CD14-positive monocyte (primary cell): ENCODE measurements around the gene DHPS. TPM values are rescaled to one million over a fixed set of nuclear protein-coding genes. Genes with fewer than 3 reads are reported as not detected.

ENCODE experiments used
- DNase-seq, 3 donors: peaks; one replicate each; pipeline ENCODE4 v3.0.0-alpha.2; 2011 to 2022
- H2AFZ ChIP-seq: 2 replicates; pipeline ENCODE4 v1.6.0; 2012; ENCODE audit warnings: mild to moderate bottlenecking, low read depth, low read length, inconsistent platforms; ENCODE audit not compliant: insufficient read depth, poor library complexity, severe bottlenecking
- H3K27ac ChIP-seq, 2 donors: 1 replicate in 1 of 2; 2 replicates in 1 of 2; pipeline ENCODE4 v1.5.1; 2012 to 2013; ENCODE audit warnings: low read length in 2 of 2, control low read depth in 1 of 2, inconsistent platforms in 1 of 2, low read depth in 1 of 2, mild to moderate bottlenecking in 1 of 2
- H3K27me3 ChIP-seq, 2 donors: one replicate each; pipeline versions ENCODE4 v1.6.0 to v1.6.1; 2011 to 2013; ENCODE audit warnings: low read length in 2 of 2; ENCODE audit not compliant: control insufficient read depth in 2 of 2, insufficient read depth in 2 of 2
- H3K36me3 ChIP-seq, 2 donors: replicated peaks in 1 of 2; 1 replicate in 1 of 2; 2 replicates in 1 of 2; pipeline versions ENCODE4 v1.5.1 to v1.6.1; 2012 to 2013; ENCODE audit warnings: low read length in 2 of 2, control low read depth in 1 of 2, inconsistent platforms in 1 of 2, mild to moderate bottlenecking in 1 of 2; ENCODE audit not compliant: insufficient read depth in 2 of 2, control insufficient read depth in 1 of 2
- H3K4me1 ChIP-seq, 2 donors: 1 replicate in 1 of 2; 2 replicates in 1 of 2; pipeline versions ENCODE4 v1.5.1 to v1.6.1; 2012 to 2013; ENCODE audit warnings: low read length in 2 of 2, control low read depth in 1 of 2, inconsistent platforms in 1 of 2, mild to moderate bottlenecking in 1 of 2, moderate library complexity in 1 of 2; ENCODE audit not compliant: insufficient read depth in 2 of 2, control insufficient read depth in 1 of 2
- H3K4me2 ChIP-seq: replicated peaks from 2 replicates; pipeline ENCODE3; 2012; ENCODE audit warnings: low read length, moderate library complexity, mild to moderate bottlenecking; ENCODE audit not compliant: poor library complexity, severe bottlenecking; ENCODE audit errors: extremely low read depth
- H3K4me3 ChIP-seq, 3 experiments: fragments of 200-600 bp in 1 of 3; sonication (generic) in 1 of 3; replicated peaks in 1 of 3; 1 replicate in 2 of 3; 2 replicates in 1 of 3; pipeline ENCODE4 v1.5.1; 2011 to 2013; ENCODE audit warnings: low read length in 3 of 3, mild to moderate bottlenecking in 3 of 3, control low read depth in 2 of 3, low read depth in 2 of 3, inconsistent platforms in 1 of 3, moderate library complexity in 1 of 3
- H3K79me2 ChIP-seq: 2 replicates; pipeline ENCODE4 v1.6.0; 2012; ENCODE audit warnings: mild to moderate bottlenecking, control low read depth, inconsistent platforms, low read length, moderate library complexity; ENCODE audit not compliant: insufficient read depth
- H3K9ac ChIP-seq: 2 replicates; pipeline ENCODE4 v1.6.0; 2017; ENCODE audit warnings: low read length, mild to moderate bottlenecking; ENCODE audit not compliant: insufficient read depth, poor library complexity, severe bottlenecking
- H3K9me3 ChIP-seq, 2 donors: replicated peaks in 1 of 2; 1 replicate in 1 of 2; 2 replicates in 1 of 2; pipeline versions ENCODE4 v1.5.1 to v1.6.1; 2012 to 2013; ENCODE audit warnings: low read length in 2 of 2, control low read depth in 1 of 2; ENCODE audit not compliant: control insufficient read depth in 1 of 2, insufficient read depth in 1 of 2
- H4K20me1 ChIP-seq: 2 replicates; pipeline ENCODE4 v1.6.0; 2012; ENCODE audit warnings: mild to moderate bottlenecking, low read length, control low read depth, moderate library complexity; ENCODE audit not compliant: insufficient read depth
- H3K27ac Mint-ChIP-seq, 7 donors: one replicate each; pipeline ENCODE4 v1.8.0; 2020; ENCODE audit warnings: mild to moderate bottlenecking in 7 of 7, mixed read lengths in 7 of 7, moderate library complexity in 6 of 7, inconsistent platforms in 2 of 7
- H3K27me3 Mint-ChIP-seq, 3 donors: one replicate each; pipeline ENCODE4 v1.8.0; 2021 to 2022; ENCODE audit warnings: low read depth in 3 of 3, mild to moderate bottlenecking in 3 of 3, mixed read lengths in 3 of 3, moderate library complexity in 3 of 3, inconsistent platforms in 1 of 3
- H3K36me3 Mint-ChIP-seq, 2 donors: one replicate each; pipeline ENCODE4 v1.8.0; 2020; ENCODE audit warnings: mixed read lengths in 2 of 2, inconsistent platforms in 1 of 2, mild to moderate bottlenecking in 1 of 2
- H3K4me1 Mint-ChIP-seq: one replicate; pipeline ENCODE4 v1.8.0; 2020; ENCODE audit warnings: mild to moderate bottlenecking, mixed read lengths
- H3K4me3 Mint-ChIP-seq, 2 donors: one replicate each; pipeline ENCODE4 v1.8.0; 2020; ENCODE audit warnings: mild to moderate bottlenecking in 2 of 2, mixed read lengths in 2 of 2, moderate library complexity in 1 of 2
- H3K9me3 Mint-ChIP-seq, 7 donors: one replicate each; pipeline ENCODE4 v1.8.0; 2020 to 2022; ENCODE audit warnings: mixed read lengths in 7 of 7, mild to moderate bottlenecking in 6 of 7, moderate library complexity in 6 of 7, inconsistent platforms in 2 of 7
- CTCF ChIP-seq: fragments of 200-600 bp; IDR thresholded peaks from one replicate; pipeline ENCODE4 v1.8.0; 2022; ENCODE audit warnings: antibody characterized with exemption, mild to moderate bottlenecking
- WGBS: methylation state at CpG from one replicate; pipeline ENCODE4 v1.1.5; 2013; ENCODE audit warnings: missing lambda C conversion rate; ENCODE audit not compliant: insufficient coverage; 5-methylcytosine and 5-hydroxymethylcytosine counted together
- intact Hi-C, 2 donors: fragments of 100-400 bp; cut with micrococcal nuclease; formaldehyde crosslinking; loops; one replicate each; pipeline versions ENCODE4 v1.15.0 to v1.15.1; 2023
- polyA plus RNA-seq, 3 donors: library from polyadenylated mRNA; depleted of rRNA in 1 of 3; unstranded in 2 of 3; stranded (reverse) in 1 of 3; fragments of 300-500 nt in 2 of 3; fragments of >200 nt in 1 of 3; fragmentation: Illumina TruSeq in 2 of 3; gene quantifications; 1 replicate in 2 of 3; 2 replicates in 1 of 3; pipeline ENCODE4 v1.2.3, GENCODE V29; 2012 to 2021

DHPS gene
- polyA plus RNA-seq, 3 donors, result 51.0 to 130 (median 53.4) TPM

GRCh38 chr19:12652219-12652618 is 29.5 kb downstream of the DHPS start:
- Histone ChIP-seq H3K79me2 (no peaks in the 10 kb centered on the region), H3K9ac (no peak overlapping the region), H2AFZ (no peak overlapping the region), H4K20me1 (peaks cover 86% of the 10 kb centered on the region), H3K36me3 (peaks cover 63 to 72% of the 10 kb centered on the region in 2 donors), H3K4me2 (no peak overlapping the region), H3K4me1 (peaks cover 12 to 19% of the 10 kb centered on the region in 2 donors), H3K27me3 (no peaks in the 10 kb centered on the region), H3K27ac (no peak overlapping the region), H3K4me3 (no peak overlapping the region), H3K9me3 (no peaks in the 10 kb centered on the region)
- Mint-ChIP-seq H3K27ac (no peak overlapping the region), H3K36me3 (peaks cover 59 to 87% of the 10 kb centered on the region in 2 donors), H3K4me3 (no peak overlapping the region), H3K27me3 (peaks cover 0 to 4% (median 0%) of the 10 kb centered on the region in 3 donors), H3K9me3 (peaks cover 0 to 3% (median 0%) of the 10 kb centered on the region in 7 donors), H3K4me1 (peaks cover 17% of the 10 kb centered on the region)
- DNase-seq, result no peak
- 83% methylated on average over 1 of the region's 6 CpGs for WGBS
- intact Hi-C loops, result no loop called here
- TF ChIP-seq CTCF, result no peak

- H3K27ac Mint-ChIP-seq, result peak overlapping the region in 1 of 7 donors; percentile 4
Measured at GRCh38 chr19:12649941-12650340, 31.7 kb downstream of the DHPS start.

More at GRCh38 chr19:12649941-12650340, 31.7 kb downstream of the DHPS start:
- Mint-ChIP-seq H3K27me3 (peaks cover 0 to 4% (median 0%) of the 10 kb centered on the region in 3 donors), H3K9me3 (peaks cover 0 to 3% (median 0%) of the 10 kb centered on the region in 7 donors), H3K4me1 (peaks cover 27% of the 10 kb centered on the region), H3K36me3 (peaks cover 47 to 85% of the 10 kb centered on the region in 2 donors), H3K4me3 (no peak overlapping the region)
- H3K4me3 ChIP-seq, result no peak overlapping the region
- WGBS, result 96% methylated on average over 8 of the region's 10 CpGs
- no peaks in the 10 kb centered on the region for H3K9me3 ChIP-seq
- no peak overlapping the region for H2AFZ ChIP-seq
- no peak overlapping the region for H3K4me2 ChIP-seq
- H4K20me1 ChIP-seq, result peaks cover 76% of the 10 kb centered on the region
- no peak overlapping the region for H3K27ac ChIP-seq
- no peak for DNase-seq
- no peak overlapping the region for H3K9ac ChIP-seq
- no peaks in the 10 kb centered on the region for H3K27me3 ChIP-seq
- H3K4me1 ChIP-seq, result peaks cover 12 to 29% of the 10 kb centered on the region in 2 donors
- peaks cover 57 to 72% of the 10 kb centered on the region in 2 donors for H3K36me3 ChIP-seq
- no peak for TF ChIP-seq CTCF
- no peaks in the 10 kb centered on the region for H3K79me2 ChIP-seq
- intact Hi-C loops, result no loop called here
